Liver (tissue), 9 donors: ENCODE results near the gene RCOR1. TPM values are rescaled to one million over a fixed set of nuclear protein-coding genes. Genes with fewer than 3 reads are reported as not detected.

Experiments used
- DNase-seq: peaks from one replicate; pipeline ENCODE4 v3.0.0-alpha.2; 2017; ENCODE audit warnings: low spot score
- H3K27ac ChIP-seq, 2 donors: one replicate each; pipeline ENCODE4 v1.7.0; 2013; ENCODE audit warnings: inconsistent platforms in 2 of 2, low read length in 2 of 2, control low read depth in 1 of 2, low read depth in 1 of 2, mild to moderate bottlenecking in 1 of 2
- H3K27me3 ChIP-seq, 4 donors: one replicate each; pipeline versions ENCODE4 v1.6.1 to v1.7.0; 2013; ENCODE audit warnings: low read length in 3 of 4, inconsistent platforms in 1 of 4, mild to moderate bottlenecking in 1 of 4, moderate library complexity in 1 of 4; ENCODE audit not compliant: control insufficient read depth in 4 of 4, insufficient read depth in 4 of 4
- H3K36me3 ChIP-seq, 4 donors: one replicate each; pipeline versions ENCODE4 v1.6.1 to v1.7.0; 2013; ENCODE audit warnings: low read length in 3 of 4, mild to moderate bottlenecking in 3 of 4, low read depth in 1 of 4, moderate library complexity in 1 of 4; ENCODE audit not compliant: control insufficient read depth in 4 of 4, insufficient read depth in 3 of 4
- H3K4me1 ChIP-seq, 4 donors: one replicate each; pipeline versions ENCODE4 v1.6.1 to v1.7.0; 2013; ENCODE audit warnings: low read length in 3 of 4, mild to moderate bottlenecking in 3 of 4, moderate library complexity in 1 of 4; ENCODE audit not compliant: control insufficient read depth in 4 of 4, insufficient read depth in 4 of 4
- H3K4me3 ChIP-seq, 3 donors: one replicate each; pipeline versions ENCODE4 v1.6.1 to v1.7.0; 2013; ENCODE audit warnings: low read length in 3 of 3, control low read depth in 1 of 3, low read depth in 1 of 3, mild to moderate bottlenecking in 1 of 3
- H3K9ac ChIP-seq, 2 donors: one replicate each; pipeline ENCODE4 v1.7.0; 2013; ENCODE audit warnings: low read length in 2 of 2, mild to moderate bottlenecking in 2 of 2, moderate library complexity in 2 of 2, control low read depth in 1 of 2, low read depth in 1 of 2
- H3K9me3 ChIP-seq, 4 donors: one replicate each; pipeline versions ENCODE4 v1.6.1 to v1.7.0; 2013; ENCODE audit warnings: low read length in 3 of 4; ENCODE audit not compliant: control insufficient read depth in 4 of 4
- ATF3 ChIP-seq: IDR thresholded peaks from 2 replicates; pipeline ENCODE4 v1.6.1; 2016; ENCODE audit warnings: antibody characterized with exemption
- CTCF ChIP-seq: fragments of 150-350 bp; IDR thresholded peaks from 2 replicates; pipeline ENCODE4 v1.5.1; 2017; ENCODE audit warnings: improper control_type of control experiment, low read depth, low read length; ENCODE audit not compliant: missing input control
- EGR1 ChIP-seq, 2 donors: IDR thresholded peaks; 2 replicates each; pipeline ENCODE4 v1.6.1; 2016 to 2018; ENCODE audit warnings: antibody characterized with exemption in 2 of 2, low read depth in 2 of 2
- FOXA1 ChIP-seq: IDR thresholded peaks from 2 replicates; pipeline ENCODE4 v1.6.1; 2016; ENCODE audit warnings: antibody characterized with exemption
- FOXA2 ChIP-seq: IDR thresholded peaks from 2 replicates; pipeline ENCODE4 v1.6.1; 2016; ENCODE audit warnings: antibody characterized with exemption
- GABPA ChIP-seq, 2 donors: IDR thresholded peaks in 1 of 2; conservative IDR thresholded peaks in 1 of 2; 2 replicates each; pipeline ENCODE4 v1.6.1; 2016; ENCODE audit warnings: antibody characterized with exemption in 2 of 2, mild to moderate bottlenecking in 1 of 2, moderate library complexity in 1 of 2
- HNF4A ChIP-seq, 2 donors: conservative IDR thresholded peaks; 2 replicates each; pipeline ENCODE4 v1.6.1; 2016; ENCODE audit warnings: antibody characterized with exemption in 2 of 2, mild to moderate bottlenecking in 2 of 2
- HNF4G ChIP-seq: IDR thresholded peaks from 2 replicates; pipeline ENCODE4 v1.6.1; 2016; ENCODE audit warnings: antibody characterized with exemption
- JUND ChIP-seq, 2 donors: IDR thresholded peaks; 2 replicates each; pipeline ENCODE4 v1.6.1; 2016; ENCODE audit warnings: antibody characterized with exemption in 2 of 2
- MAX ChIP-seq: IDR thresholded peaks from 2 replicates; pipeline ENCODE4 v1.6.1; 2016; ENCODE audit warnings: antibody characterized with exemption
- NR2F2 ChIP-seq: IDR thresholded peaks from 2 replicates; pipeline ENCODE4 v1.6.1; 2016; ENCODE audit warnings: antibody characterized with exemption
- RAD21 ChIP-seq, 2 donors: IDR thresholded peaks; 2 replicates each; pipeline ENCODE4 v1.6.1; 2016; ENCODE audit warnings: antibody characterized with exemption in 2 of 2, mild to moderate bottlenecking in 2 of 2
- REST ChIP-seq: IDR thresholded peaks from 2 replicates; pipeline ENCODE4 v1.6.1; 2016; ENCODE audit warnings: antibody characterized with exemption, mild to moderate bottlenecking
- RXRA ChIP-seq, 2 donors: IDR thresholded peaks; 2 replicates each; pipeline ENCODE4 v1.6.1; 2017 to 2018; ENCODE audit warnings: antibody characterized with exemption in 2 of 2, mild to moderate bottlenecking in 1 of 2
- SP1 ChIP-seq: IDR thresholded peaks from 2 replicates; pipeline ENCODE4 v1.6.1; 2018; ENCODE audit warnings: antibody characterized with exemption, mild to moderate bottlenecking
- TAF1 ChIP-seq: conservative IDR thresholded peaks from 2 replicates; pipeline ENCODE4 v1.6.1; 2016; ENCODE audit warnings: antibody characterized with exemption, mild to moderate bottlenecking
- YY1 ChIP-seq: IDR thresholded peaks from 2 replicates; pipeline ENCODE4 v1.6.1; 2016; ENCODE audit warnings: antibody characterized with exemption, mild to moderate bottlenecking
- ZBTB33 ChIP-seq: IDR thresholded peaks from 2 replicates; pipeline ENCODE4 v1.6.1; 2016; ENCODE audit warnings: antibody characterized with exemption
- WGBS: extraction: QIAGEN DNeasy Blood & Tissue Kit; methylation state at CpG from one replicate; pipeline ENCODE4 v1.1.7; 2013; 5-methylcytosine and 5-hydroxymethylcytosine counted together
- polyA plus RNA-seq, 2 donors: library from polyadenylated mRNA; stranded (reverse) in 1 of 2; unstranded in 1 of 2; fragments of 200-250 nt in 1 of 2; fragments of >200 nt in 1 of 2; fragmentation: Nextera tagmentation in 1 of 2; extraction: Ambion mirVana in 1 of 2; gene quantifications; one replicate each; pipeline versions ENCODE4 v1.2.1 to v1.2.3, GENCODE V29; 2013 to 2015
- total RNA-seq, 2 donors: library from RNA; depleted of rRNA; stranded (reverse); fragments of >200 nt; gene quantifications; one replicate each; pipeline ENCODE4 v1.2.3, GENCODE V29; 2014
- donor health status: healthy.
- donor health status: healthy.
- donor health status: healthy.
- donor health status: healthy.
- donor health status: healthy.

RCOR1 gene
- total and polyA plus RNA-seq, 4 donors = 4.2 to 17.0 (median 5.7) TPM

- Histone ChIP-seq H3K4me1 (peaks cover 0 to 4% (median 0%) of the 10 kb centered on the region in 4 donors), H3K27ac (no peak overlapping the region), H3K4me3 (no peak overlapping the region), H3K9me3 (no peaks in the 10 kb centered on the region), H3K27me3 (no peaks in the 10 kb centered on the region), H3K9ac (no peak overlapping the region), H3K36me3 (no peaks in the 10 kb centered on the region)
- no peak for TF ChIP-seq FOXA2
- TF ChIP-seq SP1 = no peak
- TF ChIP-seq JUND (IDR thresholded peaks at IDR 0.05) = no peak
- no peak for TF ChIP-seq REST
- no peak for TF ChIP-seq EGR1 (IDR thresholded peaks at IDR 0.05; ENCODE audit: low read depth in 2 of 2)
- TF ChIP-seq YY1 = no peak
- no peak for TF ChIP-seq CTCF
- TF ChIP-seq HNF4G = no peak
- TF ChIP-seq MAX = no peak
- TF ChIP-seq ZBTB33 = no peak
- no peak for TF ChIP-seq GABPA (IDR thresholded peaks at IDR 0.05 in 1 of 2, conservative IDR thresholded peaks at IDR 0.05 in 1 of 2)
- no peak for TF ChIP-seq RXRA (IDR thresholded peaks at IDR 0.05)
- TF ChIP-seq NR2F2 = no peak
- TF ChIP-seq FOXA1 = no peak
- no peak for TF ChIP-seq ATF3
- TF ChIP-seq HNF4A (conservative IDR thresholded peaks at IDR 0.05) = no peak
- no peak for TF ChIP-seq RAD21 (IDR thresholded peaks at IDR 0.05)
- no peak for TF ChIP-seq TAF1
- DNase-seq = no peak
- 84% methylated on average over 32 of the region's 32 CpGs for WGBS
Observed at GRCh38 chr14:102770147-102771123, 178.0 kb downstream of the RCOR1 start.
